Stimulated activated CD8-positive, alpha-beta memory T cell treated with anti-CD3 and anti-CD28 coated beads, Interleukin-4, amount 100 ng/mL, for 24 hours (primary cell): ENCODE data around the gene SAP30L.

Source experiments
- DNase-seq: peaks from one replicate; pipeline ENCODE4 v3.0.0-alpha.2; 2020; ENCODE audit warnings: low read depth

The SAP30L gene

GRCh38 chr5:154421868-154422267, 23.9 kb upstream of the SAP30L start:
- DNase-seq, result no peak

DNA sequence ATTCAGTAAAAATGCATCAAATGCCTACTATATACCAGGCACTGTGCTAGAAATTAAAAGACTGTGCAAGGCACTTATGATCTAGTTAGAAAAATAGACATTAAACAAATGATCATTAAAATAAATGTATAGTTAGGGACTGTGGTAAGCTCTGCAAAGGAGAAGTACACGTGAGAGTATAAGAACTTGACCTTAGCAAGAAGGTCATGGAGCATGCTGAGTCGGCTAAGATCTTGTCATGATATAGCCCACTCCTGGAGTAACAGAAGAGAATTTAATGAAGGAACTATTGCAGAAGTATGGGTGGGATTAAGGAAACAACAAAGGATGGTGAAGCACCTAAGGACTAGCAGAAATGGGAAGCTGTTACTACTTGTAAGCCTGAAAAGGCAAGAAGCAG, 23.5 kb upstream of the SAP30L start:
- DNase-seq, result no peak

- DNase-seq, result no peak
Measured at GRCh38 chr5:154428208-154428607, 17.6 kb upstream of the SAP30L start.

DNA sequence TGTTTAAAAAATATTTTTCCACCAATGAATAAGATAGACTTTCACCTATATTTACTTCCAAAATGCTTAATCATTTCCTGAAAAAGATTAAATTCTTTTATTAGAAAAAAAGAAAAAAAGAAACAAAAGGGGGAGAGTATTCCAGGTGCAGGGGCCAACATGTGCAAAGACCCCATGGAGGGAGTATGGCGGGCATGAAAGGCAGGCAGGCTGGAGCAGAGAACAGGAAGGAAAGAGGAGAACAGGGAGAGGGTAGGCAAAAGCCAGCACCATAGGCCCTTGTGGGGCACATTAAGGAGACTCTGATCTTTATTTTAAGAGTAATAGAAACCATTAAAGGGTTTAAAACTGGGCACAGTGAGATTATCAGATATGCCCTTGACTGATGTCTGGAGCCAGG, 16.5 kb upstream of the SAP30L start:
- no peak for DNase-seq

GRCh38 chr5:154430466-154430865, 15.3 kb upstream of the SAP30L start:
- DNase-seq, result no peak

- no peak for DNase-seq
Measured at GRCh38 chr5:154430961-154431630, 14.7 kb upstream of the SAP30L start.

- DNase-seq, result no peak
Measured at GRCh38 chr5:154435226-154435625, 10.6 kb upstream of the SAP30L start.

- DNase-seq, result no peak
Measured at GRCh38 chr5:154437281-154437965, 8.4 kb upstream of the SAP30L start.

GRCh38 chr5:154440540-154440939, 5.3 kb upstream of the SAP30L start:
- DNase-seq, result no peak

- no peak for DNase-seq
Measured at GRCh38 chr5:154442801-154443200, 3.0 kb upstream of the SAP30L start.

DNA sequence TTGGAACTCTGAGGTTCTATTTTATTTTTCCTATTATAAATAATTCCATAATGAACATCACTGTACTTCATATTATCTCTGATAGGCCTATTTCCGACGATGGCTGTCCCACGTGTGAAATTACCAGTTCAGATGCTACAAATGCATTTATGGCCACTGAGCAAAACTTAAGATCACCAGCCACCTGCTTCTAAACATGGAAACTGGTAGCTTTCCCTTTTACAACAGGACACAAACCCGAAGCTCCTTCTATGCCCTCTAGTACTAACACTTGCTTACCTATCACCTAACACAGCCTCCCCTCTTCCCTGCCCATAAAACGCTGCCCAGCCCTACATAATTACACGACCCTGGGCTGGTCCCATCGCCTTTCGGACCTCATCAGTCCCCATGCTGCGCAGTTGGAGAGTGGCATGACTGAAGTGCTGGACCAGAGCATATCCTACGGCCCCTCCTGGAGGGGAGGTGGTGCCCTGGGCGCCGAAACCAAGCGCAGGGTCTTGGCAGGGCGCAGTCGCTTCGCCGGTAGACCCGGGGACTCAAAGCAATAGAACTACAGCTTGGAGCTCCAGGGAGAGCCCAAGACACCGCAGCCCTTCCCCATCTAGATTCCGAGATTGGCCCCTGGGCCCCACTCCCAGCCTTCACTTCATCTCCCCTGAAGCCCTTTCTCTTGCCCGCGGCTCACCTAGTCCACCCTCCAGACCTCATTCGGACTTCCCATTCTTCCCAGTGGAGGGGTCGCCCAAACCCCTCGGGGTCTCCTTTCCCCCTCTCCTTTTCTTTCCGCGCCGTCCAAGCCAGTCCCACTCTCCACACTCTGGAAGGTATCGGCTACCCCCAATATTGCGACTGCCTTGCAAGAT, 1.0 kb upstream of the SAP30L start:
- no peak for DNase-seq

DNA sequence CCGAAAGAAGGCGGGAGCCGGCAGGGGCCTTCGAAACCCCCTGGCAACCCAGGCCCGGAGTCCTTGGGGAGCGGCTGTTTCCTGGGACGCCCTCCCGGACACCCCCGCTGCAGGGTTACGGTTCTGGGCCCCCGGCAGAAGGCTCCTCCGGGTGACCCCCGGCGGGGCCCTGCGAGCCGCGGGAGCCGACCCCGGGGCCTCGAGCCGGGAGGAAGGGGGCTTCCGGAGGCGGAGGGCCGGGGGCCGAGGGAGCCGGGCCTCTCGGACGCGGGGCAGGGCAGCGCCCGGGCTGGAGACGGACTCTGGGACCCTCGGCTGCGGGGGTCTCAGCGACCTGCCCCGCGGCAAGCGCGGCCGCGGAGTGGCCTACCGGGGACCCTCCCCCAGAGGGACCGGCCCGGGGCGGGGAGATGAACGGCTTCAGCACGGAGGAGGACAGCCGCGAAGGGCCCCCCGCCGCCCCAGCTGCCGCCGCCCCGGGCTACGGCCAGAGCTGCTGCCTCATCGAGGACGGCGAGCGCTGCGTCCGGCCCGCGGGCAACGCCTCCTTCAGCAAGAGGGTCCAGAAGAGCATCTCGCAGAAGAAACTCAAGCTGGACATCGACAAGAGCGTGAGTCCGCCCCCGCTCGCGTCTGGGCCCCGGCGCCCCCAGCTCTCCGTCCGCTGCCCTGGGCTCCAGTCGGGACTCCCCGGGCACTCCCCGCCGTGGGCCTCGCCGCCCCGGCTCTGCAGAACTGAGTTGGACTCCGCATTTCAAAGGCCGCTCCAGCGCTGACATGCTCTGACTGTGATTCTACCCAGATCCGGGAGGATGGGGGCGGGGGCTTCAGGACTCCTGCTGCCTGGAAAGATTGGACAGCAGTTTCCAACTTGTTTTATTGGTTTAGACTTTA, 645 bp downstream of the SAP30L start:
- DNase-seq, result peak; percentile 11

- no peak for DNase-seq
Measured at GRCh38 chr5:154447089-154447725, 1.4 kb downstream of the SAP30L start.

DNA sequence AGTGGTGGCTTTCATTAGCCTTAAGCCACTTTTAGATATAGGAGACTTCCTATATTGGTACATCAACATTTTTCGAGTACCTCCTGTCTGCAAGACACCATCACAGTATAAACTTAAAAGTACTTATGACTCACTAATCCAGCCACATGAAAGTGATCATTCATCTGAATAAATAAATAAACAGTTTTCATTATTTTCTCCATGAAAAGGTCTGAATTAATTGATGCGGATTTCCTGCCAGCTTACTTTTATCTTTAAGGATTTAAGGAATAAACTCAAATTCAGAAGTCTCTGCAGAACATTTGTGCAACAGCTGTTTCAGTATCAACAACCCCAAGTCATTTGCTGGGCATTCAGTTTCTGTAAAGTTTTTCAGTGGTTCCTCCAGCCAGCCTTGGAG, 4.0 kb downstream of the SAP30L start:
- no peak for DNase-seq

- DNase-seq, result no peak
Measured at GRCh38 chr5:154451957-154452356, 6.2 kb downstream of the SAP30L start.

DNA sequence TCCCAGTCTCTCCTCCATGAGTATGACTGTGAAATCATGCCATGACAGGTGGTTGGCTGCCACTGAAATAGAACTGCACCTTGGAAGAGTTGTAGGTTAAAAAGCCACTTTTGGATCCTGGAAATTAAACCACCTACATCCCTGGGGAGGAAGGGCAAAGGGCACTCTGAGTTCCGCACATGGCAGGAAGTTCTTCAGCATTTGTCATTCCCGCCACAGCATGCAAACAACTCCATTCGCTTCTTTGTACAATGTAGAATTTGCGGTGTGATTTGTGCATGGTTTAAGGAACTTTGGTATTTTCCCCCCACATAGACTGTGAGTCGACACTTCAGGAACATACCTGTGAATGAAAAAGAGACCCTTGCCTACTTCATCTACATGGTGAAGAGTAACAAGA, 9.8 kb downstream of the SAP30L start:
- no peak for DNase-seq

GRCh38 chr5:154456540-154456939, 10.7 kb downstream of the SAP30L start:
- no peak for DNase-seq

- DNase-seq, result no peak
Measured at GRCh38 chr5:154459015-154459414, 13.2 kb downstream of the SAP30L start.

DNA sequence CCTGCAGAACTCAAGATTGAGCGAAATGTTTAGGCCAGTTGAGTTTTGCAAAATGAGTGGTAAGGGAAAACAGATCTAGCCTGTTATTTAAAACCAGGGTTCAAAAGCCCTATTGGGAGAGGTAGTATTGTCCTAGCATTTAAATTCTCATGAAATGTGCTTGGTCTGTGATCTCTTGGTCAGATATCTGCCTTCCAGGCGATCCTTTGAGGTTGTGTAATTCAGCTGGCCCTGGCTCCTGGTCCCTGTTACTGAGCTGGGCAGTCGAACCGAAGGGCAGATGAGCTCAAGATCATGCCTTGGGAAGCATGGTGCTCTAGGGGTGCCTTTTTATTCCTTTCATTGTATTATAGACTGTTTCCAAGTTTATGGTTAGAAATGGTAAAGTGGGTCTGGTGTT, 14.4 kb downstream of the SAP30L start:
- no peak for DNase-seq

- DNase-seq, result no peak
Measured at GRCh38 chr5:154461531-154461930, 15.7 kb downstream of the SAP30L start.

- no peak for DNase-seq
Measured at GRCh38 chr5:154464438-154464837, 18.6 kb downstream of the SAP30L start.
